ENCODE results near the gene TNFRSF14.

Gene TNFRSF14

GRCh38 chr1:2587071-2587859, 31.1 kb downstream of the TNFRSF14 start:
- DNase-seq (ENCODE audit: low read depth, low spot score) = no peak

DNA sequence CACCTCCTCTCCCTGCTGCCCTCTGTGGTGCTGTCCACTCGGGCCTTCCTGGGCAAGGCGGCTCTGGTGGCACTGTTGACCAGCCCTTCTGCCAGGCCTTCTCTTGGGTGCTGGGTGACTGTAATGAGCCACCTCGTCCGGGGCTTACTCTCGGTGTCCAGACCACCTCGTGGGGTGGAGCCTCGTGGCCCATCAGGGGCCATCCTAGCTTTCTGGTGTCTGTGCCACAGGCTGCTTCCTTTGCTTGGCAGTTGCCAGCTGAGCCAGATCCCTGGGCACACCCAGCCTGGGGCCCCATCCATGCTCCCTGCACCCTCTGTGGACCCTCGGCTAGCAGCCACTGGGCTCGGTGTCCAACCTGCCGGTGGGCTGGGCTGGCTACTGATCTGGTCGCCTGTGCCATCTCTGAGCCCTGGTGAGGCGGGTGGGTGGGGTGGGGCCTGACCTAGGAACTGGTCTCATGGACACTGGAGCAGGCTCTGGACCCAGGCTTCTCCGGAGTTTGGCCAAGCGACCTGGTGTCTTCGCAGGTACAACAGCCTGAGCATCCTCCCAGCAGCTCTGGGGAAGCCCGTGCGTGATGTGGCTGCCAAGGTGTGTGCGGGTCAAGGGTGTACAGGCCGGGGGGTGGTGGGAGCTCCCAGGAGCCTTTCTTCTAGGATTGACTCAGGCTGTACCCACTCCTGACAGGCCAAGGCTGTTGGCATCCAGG, 31.8 kb downstream of the TNFRSF14 start:
- DNase-seq (ENCODE audit: low read depth, low spot score) = no peak

DNA sequence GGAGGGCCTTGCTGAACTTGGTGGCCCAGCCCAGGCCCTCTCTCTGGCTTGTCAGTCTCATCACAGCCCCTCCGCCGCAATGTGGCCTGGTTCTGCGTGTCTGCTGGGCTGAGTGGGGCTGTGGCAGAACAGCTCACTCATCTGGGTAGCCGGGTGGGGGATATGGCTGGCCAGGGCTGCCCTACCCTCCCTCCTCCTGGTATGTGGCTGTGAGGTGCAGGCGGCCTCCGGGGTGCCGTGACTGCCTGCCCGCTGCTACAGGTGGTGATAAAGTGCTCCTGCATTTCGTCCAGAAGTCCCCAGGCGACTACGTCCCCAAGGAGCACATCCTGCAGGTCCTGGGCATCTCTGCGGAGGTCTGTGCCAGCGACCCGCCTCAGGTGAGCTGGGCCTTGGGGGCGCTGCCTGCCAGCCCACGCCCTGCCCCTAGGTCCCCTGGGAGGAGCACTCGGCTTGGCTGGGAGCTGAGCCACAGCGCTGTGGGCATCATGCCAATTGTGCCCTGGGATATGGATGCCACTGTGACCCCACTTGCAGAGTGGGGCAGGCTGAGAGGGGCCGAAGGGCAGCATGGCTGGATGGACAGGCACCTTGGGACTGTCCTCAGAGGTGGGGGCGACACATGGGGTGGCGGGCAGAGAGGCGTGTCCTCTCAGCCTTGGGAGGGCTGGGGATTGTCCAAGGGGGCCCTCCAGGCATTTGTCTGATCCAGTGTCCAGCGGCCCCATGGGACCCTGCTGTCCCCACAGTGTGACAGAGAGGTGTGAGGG, 32.7 kb downstream of the TNFRSF14 start:
- DNase-seq (ENCODE audit: low read depth, low spot score) = no peak

DNA sequence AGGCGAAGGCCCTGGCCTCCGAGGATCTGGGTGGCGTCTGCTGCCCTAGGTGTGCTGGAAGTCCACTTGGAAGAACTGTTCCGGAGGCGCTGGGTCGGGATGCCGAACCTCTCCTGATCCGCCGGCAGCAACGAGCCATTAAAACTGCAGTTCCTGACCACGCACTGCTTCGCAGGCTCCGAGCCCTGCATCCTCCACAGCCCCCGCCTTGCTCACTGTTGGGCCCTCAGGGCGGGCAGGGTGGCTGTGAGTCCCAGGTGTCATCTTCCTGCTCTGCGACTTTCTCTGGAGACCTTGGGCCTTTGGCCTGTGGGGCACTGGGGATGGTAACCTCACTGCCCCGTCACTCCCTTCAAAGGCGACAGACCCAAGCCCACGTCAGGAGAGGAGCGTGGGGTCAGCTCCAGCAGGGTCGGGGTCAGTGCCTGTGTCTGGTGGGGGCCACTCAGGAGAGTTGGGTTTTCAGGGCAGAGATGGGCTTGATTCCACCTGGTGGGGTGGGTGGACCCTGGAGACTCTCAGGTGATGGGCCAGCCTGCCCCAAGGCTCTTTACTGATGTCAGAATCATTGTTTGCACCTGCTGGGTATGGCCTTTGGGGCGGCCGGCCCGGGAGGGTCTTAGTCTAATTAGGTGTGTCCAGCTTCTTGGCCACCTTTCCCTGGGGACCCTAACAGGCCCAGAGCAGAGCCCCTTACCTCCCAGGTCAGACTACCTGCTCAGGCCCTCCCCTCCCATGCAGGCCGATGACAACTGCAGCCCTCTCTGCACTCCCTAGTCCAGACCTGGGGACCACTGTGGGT, 33.5 kb downstream of the TNFRSF14 start:
- DNase-seq (ENCODE audit: low read depth, low spot score) = no peak

- no peak for DNase-seq (ENCODE audit: low read depth, low spot score)
Measured at GRCh38 chr1:2590233-2591141, 34.3 kb downstream of the TNFRSF14 start.

DNA sequence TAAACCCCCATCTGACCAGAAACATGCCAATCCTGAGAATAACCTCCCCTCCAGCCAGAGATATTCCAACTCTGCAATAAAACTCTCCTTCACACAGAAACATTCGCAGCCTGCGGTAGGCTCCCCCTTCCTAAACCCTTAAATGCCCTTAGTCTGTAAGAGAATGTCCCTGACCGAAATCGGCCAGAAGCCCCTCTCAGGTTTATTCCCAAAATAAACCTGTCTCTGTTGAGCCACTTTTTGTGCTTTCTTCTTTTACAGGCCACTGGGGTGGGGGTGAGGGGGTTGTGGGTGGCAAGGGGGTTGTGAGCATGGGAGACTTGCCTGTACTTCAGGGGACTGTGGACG, 35.0 kb downstream of the TNFRSF14 start:
- DNase-seq (ENCODE audit: low read depth, low spot score) = no peak

- no peak for DNase-seq (ENCODE audit: low read depth, low spot score)
Measured at GRCh38 chr1:2591581-2592261, 35.5 kb downstream of the TNFRSF14 start.

DNA sequence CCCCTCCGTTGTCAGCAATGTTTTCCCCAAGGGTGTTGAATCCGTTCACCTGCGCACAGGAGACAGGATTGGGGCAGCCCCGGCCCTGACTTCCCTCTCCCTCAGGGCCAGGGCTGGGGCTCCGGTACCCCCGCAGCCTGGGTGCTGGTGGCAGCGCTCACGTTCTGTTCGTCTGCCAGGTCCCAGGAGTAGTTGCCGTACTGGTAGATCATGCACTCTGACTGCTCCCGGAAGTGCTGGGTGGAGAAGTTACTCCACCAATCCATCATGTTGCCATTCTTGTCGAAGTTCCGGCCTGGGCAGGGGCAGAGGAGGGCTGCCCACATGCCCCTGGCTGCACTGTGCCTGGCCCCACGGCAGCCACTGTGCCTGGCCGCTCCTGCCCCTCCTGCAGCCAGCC, 36.5 kb downstream of the TNFRSF14 start:
- DNase-seq (ENCODE audit: low read depth, low spot score) = no peak

GRCh38 chr1:2593251-2593878, 37.2 kb downstream of the TNFRSF14 start:
- no peak for DNase-seq (ENCODE audit: low read depth, low spot score)

GRCh38 chr1:2594001-2594640, 38.0 kb downstream of the TNFRSF14 start:
- no peak for DNase-seq (ENCODE audit: low read depth, low spot score)

GRCh38 chr1:2594641-2595131, 38.5 kb downstream of the TNFRSF14 start:
- DNase-seq (ENCODE audit: low read depth, low spot score) = no peak

DNA sequence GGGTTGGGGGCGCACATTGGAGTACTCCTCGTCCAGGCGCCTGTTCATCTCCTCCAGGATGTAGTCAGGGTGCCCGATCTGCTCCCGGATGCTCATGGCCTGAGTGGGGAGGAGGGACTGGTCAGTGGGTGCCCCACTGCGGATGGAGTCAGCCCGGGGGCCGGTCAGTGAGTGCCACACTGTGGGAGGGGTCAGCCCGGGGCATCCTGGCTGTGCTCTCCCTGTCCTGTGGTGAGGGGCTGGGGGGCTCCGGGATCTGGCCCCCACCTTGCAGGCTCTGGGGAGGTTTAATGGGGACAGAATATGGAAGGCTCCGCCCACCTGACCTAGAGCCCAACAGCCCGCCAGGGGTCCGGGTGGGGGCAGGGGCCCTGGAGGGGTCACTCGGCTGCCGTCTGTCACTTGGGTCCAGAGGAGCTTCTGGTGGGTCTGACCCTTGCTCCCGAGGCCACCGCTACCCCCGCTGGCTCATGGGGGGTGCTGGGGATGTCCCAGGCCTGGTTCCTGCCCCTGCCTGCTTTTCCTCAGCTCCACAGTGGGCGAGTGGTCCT, 39.2 kb downstream of the TNFRSF14 start:
- no peak for DNase-seq (ENCODE audit: low read depth, low spot score)

- no peak for DNase-seq (ENCODE audit: low read depth, low spot score)
Measured at GRCh38 chr1:2595812-2596529, 39.8 kb downstream of the TNFRSF14 start.

DNA sequence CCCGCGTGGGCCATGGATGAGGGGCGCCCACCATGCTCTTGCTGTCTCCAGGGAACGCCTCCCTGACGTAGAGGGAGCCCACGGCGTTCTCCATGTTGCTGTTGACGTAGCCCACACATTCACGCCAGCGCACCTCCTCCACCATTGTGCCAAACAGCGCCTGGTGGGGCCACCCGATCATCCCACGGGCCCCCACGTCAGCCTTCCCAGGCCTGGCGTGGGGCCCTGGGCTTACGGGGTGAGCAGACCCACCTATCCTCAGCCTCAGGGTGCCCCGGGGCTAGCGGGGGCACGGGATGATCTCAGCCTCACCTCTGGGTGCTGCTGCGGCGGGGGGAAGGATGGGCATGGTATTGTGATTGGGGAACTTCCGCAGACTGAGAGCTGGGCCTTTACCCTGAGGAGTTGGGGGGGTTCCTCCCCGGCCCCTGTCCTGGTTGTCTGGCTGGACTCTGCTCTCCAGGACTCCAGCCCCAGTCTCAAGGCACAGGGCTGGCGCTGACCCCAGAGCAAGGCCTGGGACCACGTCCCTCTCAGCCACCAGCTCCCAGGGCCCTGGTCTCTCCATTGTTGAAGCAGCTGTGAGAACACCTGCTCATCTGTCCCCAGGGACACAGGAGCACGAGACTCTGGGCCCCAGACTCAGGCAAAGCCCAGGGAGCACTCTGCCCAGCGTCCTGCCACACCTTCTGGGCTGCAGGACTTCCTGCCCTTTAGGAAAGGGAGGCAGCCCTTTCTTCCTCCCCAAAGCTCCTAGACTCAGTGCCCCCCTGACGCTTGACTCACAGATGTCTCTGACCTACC, 40.6 kb downstream of the TNFRSF14 start:
- DNase-seq (ENCODE audit: low read depth, low spot score) = no peak

DNA sequence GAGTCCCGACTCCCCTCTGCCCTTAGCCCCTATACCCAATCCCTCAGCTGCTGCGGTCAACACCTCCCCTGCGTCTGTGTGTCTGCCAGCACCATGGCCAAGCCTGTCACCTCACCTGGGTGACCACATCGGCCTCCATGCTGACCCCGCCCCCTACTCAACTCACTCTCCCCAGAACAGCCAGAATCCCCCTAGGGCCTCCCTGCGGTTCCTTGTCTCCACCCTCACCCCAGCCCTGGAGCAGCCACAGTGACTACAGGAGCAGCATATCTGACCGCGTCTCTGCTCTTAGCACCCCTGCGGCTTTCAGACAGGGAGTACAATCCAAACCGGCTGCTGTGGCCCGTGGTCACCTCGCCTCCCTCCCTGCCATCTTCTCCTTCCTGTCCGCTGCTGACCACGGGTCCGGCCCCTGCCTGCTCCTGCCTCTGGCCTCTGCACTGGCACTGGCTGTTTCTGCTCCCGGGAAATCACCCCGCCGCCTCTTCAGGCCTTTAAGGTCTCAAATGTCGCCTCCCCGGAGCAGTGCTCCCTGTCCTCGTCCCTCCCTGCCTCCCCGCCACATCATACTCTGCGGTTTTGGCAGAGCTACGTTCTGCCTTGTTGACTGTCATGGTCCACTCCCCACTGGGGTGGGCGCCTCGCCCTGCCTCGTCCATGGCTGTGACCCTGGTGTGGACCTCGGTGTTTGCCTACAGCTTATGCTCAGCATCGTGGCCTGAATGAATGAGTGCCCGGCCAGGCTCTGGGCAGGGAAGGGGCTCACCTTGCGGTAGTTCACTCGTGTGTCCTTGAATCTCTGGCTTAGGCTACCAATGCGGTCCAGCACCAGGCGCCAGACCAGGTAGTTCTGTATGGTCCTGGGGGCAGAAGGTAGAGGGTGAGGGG, 41.5 kb downstream of the TNFRSF14 start:
- DNase-seq (ENCODE audit: low read depth, low spot score) = no peak

DNA sequence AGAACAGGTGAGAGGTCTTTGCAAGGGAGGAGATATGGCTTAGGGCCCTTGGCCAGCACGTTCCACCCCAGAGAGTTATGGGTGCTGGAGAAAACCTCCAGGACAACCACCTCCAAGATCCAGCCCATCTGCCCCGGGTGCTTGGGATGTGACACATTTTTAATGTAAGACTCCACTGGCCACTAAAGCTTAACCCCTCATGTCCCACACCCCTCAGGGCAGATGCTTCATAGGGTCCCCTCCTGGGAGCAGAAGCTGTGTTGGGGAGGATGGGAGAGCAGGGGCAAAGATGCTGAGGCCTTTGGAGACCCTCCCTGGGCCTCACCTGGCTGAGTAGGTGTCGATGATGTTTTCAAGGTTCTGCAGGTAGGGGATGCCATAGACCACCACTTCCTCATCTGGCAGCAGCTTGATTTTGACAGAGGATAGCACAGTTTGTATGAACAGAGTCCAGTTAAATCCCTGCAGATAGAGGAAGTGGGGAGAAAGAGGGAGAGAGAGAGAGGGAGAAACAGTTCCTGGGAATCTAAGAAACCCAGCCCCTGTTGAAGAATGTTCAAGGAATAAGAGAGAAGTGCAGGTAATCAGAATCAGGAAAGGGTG, 42.3 kb downstream of the TNFRSF14 start:
- no peak for DNase-seq (ENCODE audit: low read depth, low spot score)

Measured in smooth muscle cell of the brain vasculature (primary cell).